Neuronal stem cell (in vitro differentiated cells): ENCODE measurements around the gene MEX3A.
A peak's percentile ranks its signal among the peaks of the same experiment; 100 is the strongest.

ENCODE experiments used
- DNase-seq: peaks from one replicate; pipeline ENCODE4 v3.0.0-alpha.2; 2013; ENCODE audit warnings: low spot score
- H2AFZ ChIP-seq: one replicate; pipeline ENCODE4 v1.6.1; 2013; ENCODE audit warnings: mild to moderate bottlenecking, low read length, inconsistent platforms
- H2AK5ac ChIP-seq: 2 replicates; pipeline ENCODE4 v1.6.1; 2013; ENCODE audit warnings: low read depth, mild to moderate bottlenecking, inconsistent platforms, low read length, moderate library complexity, mixed read lengths
- H2BK120ac ChIP-seq: 2 replicates; pipeline ENCODE4 v1.6.1; 2013; ENCODE audit warnings: low read depth, mild to moderate bottlenecking, inconsistent platforms, low read length, moderate library complexity, mixed read lengths
- H2BK12ac ChIP-seq: one replicate; pipeline ENCODE4 v1.6.1; 2013; ENCODE audit warnings: low read length, inconsistent platforms
- H2BK15ac ChIP-seq: 2 replicates; pipeline ENCODE4 v1.6.1; 2013; ENCODE audit warnings: mild to moderate bottlenecking, low read length, inconsistent platforms, mixed read lengths
- H2BK5ac ChIP-seq: one replicate; pipeline ENCODE4 v1.6.1; 2013; ENCODE audit warnings: inconsistent platforms, mild to moderate bottlenecking, low read length, moderate library complexity
- H3K14ac ChIP-seq: one replicate; pipeline ENCODE4 v1.6.1; 2013; ENCODE audit warnings: low read length, inconsistent platforms
- H3K18ac ChIP-seq: 2 replicates; pipeline ENCODE4 v1.6.1; 2013; ENCODE audit warnings: low read length, inconsistent platforms
- H3K23ac ChIP-seq: 2 replicates; pipeline ENCODE4 v1.6.1; 2013; ENCODE audit warnings: low read depth, mild to moderate bottlenecking, mixed read lengths, low read length, inconsistent platforms; ENCODE audit not compliant: poor library complexity
- H3K27ac ChIP-seq: replicated peaks from 3 replicates; pipeline ENCODE4 v1.5.1; 2013; ENCODE audit warnings: low read length, inconsistent platforms
- H3K27me3 ChIP-seq, 3 experiments: 2 replicates each; pipeline ENCODE4 v1.6.1; 2013; ENCODE audit warnings: low read length in 3 of 3, mild to moderate bottlenecking in 2 of 3, inconsistent platforms in 1 of 3, low read depth in 1 of 3, mixed read lengths in 1 of 3, moderate library complexity in 1 of 3; ENCODE audit not compliant: control insufficient read depth in 3 of 3, insufficient read depth in 3 of 3
- H3K36me3 ChIP-seq, 2 donors: replicated peaks in 1 of 2; 2 replicates each; pipeline ENCODE4 v1.6.1; 2013; ENCODE audit warnings: low read length in 2 of 2; ENCODE audit not compliant: control insufficient read depth in 2 of 2, insufficient read depth in 2 of 2
- H3K4ac ChIP-seq: 2 replicates; pipeline ENCODE4 v1.6.1; 2013; ENCODE audit warnings: inconsistent platforms, mild to moderate bottlenecking, low read length, moderate library complexity
- H3K4me1 ChIP-seq, 2 donors: 1 replicate in 1 of 2; 2 replicates in 1 of 2; pipeline ENCODE4 v1.6.1; 2013; ENCODE audit warnings: low read length in 2 of 2, low read depth in 1 of 2; ENCODE audit not compliant: control insufficient read depth in 2 of 2, insufficient read depth in 1 of 2
- H3K4me2 ChIP-seq: one replicate; pipeline ENCODE4 v1.6.1; 2013; ENCODE audit warnings: mild to moderate bottlenecking, low read length, inconsistent platforms; ENCODE audit not compliant: insufficient read depth, poor library complexity, severe bottlenecking
- H3K4me3 ChIP-seq, 2 donors: 2 replicates each; pipeline ENCODE4 v1.5.1; 2013; ENCODE audit warnings: low read length in 2 of 2, mild to moderate bottlenecking in 2 of 2, inconsistent platforms in 1 of 2, moderate library complexity in 1 of 2
- H3K79me1 ChIP-seq: one replicate; pipeline ENCODE4 v1.6.1; 2013; ENCODE audit warnings: low read depth, mild to moderate bottlenecking, inconsistent platforms, low read length, moderate library complexity
- H3K9ac ChIP-seq: one replicate; pipeline ENCODE4 v1.6.1; 2013; ENCODE audit warnings: mild to moderate bottlenecking, low read depth, low read length, inconsistent platforms; ENCODE audit not compliant: poor library complexity
- H3K9me3 ChIP-seq, 2 donors: replicated peaks in 1 of 2; 2 replicates each; pipeline versions ENCODE3 to v1.6.1; 2013; ENCODE audit warnings: low read length in 2 of 2, mild to moderate bottlenecking in 2 of 2, inconsistent platforms in 1 of 2, low read depth in 1 of 2, mixed read lengths in 1 of 2, moderate library complexity in 1 of 2; ENCODE audit not compliant: control insufficient read depth in 2 of 2, insufficient read depth in 1 of 2
- H4K8ac ChIP-seq: one replicate; pipeline ENCODE4 v1.6.1; 2013; ENCODE audit warnings: low read depth, mild to moderate bottlenecking, inconsistent platforms, low read length, moderate library complexity
- H4K91ac ChIP-seq: one replicate; pipeline ENCODE4 v1.6.1; 2013; ENCODE audit warnings: low read length, low read depth, mild to moderate bottlenecking, inconsistent platforms; ENCODE audit not compliant: poor library complexity
- WGBS, 2 donors: extraction: QIAGEN DNeasy Blood & Tissue Kit; methylation state at CpG; one replicate each; pipeline ENCODE4 v1.1.7; 2013; ENCODE audit warnings: missing lambda C conversion rate in 2 of 2, mixed read lengths in 1 of 2; ENCODE audit not compliant: insufficient read length in 2 of 2, insufficient replicate concordance in 1 of 2; ENCODE audit errors: extremely low coverage in 2 of 2; 5-methylcytosine and 5-hydroxymethylcytosine counted together

Gene MEX3A

GRCh38 chr1:156112276-156113137 is 30.2 kb upstream of the MEX3A start:
- H3K23ac ChIP-seq: no peak overlapping the region
- H3K4ac ChIP-seq: no peak overlapping the region
- H3K9ac ChIP-seq: peak overlapping the region; percentile 6
- H2BK5ac ChIP-seq: no peak overlapping the region
- peaks cover 2% of the 10 kb centered on the region for H3K79me1 ChIP-seq
- no peaks in the 10 kb centered on the region for H3K9me3 ChIP-seq
- no peak overlapping the region for H2BK15ac ChIP-seq
- no peak overlapping the region for H2AK5ac ChIP-seq
- no peak overlapping the region for H4K8ac ChIP-seq
- H2BK120ac ChIP-seq: no peak overlapping the region
- no peak overlapping the region for H3K18ac ChIP-seq
- H3K4me3 ChIP-seq: no peak overlapping the region
- no peak overlapping the region for H2BK12ac ChIP-seq
- peaks cover 19 to 21% of the 10 kb centered on the region in 2 donors for H3K4me1 ChIP-seq
- DNase-seq: no peak
- no peak overlapping the region for H4K91ac ChIP-seq
- WGBS, 2 donors: no CpG with 5 or more reads among the region's 10 CpGs
- H3K36me3 ChIP-seq: peaks cover 3 to 65% of the 10 kb centered on the region in 2 donors
- H2AFZ ChIP-seq: no peak overlapping the region
- peaks cover 0 to 2% (median 0%) of the 10 kb centered on the region in 3 experiments for H3K27me3 ChIP-seq
- no peak overlapping the region for H3K14ac ChIP-seq
- H3K4me2 ChIP-seq: no peak overlapping the region
- peak overlapping the region; percentile 16 for H3K27ac ChIP-seq

DNA sequence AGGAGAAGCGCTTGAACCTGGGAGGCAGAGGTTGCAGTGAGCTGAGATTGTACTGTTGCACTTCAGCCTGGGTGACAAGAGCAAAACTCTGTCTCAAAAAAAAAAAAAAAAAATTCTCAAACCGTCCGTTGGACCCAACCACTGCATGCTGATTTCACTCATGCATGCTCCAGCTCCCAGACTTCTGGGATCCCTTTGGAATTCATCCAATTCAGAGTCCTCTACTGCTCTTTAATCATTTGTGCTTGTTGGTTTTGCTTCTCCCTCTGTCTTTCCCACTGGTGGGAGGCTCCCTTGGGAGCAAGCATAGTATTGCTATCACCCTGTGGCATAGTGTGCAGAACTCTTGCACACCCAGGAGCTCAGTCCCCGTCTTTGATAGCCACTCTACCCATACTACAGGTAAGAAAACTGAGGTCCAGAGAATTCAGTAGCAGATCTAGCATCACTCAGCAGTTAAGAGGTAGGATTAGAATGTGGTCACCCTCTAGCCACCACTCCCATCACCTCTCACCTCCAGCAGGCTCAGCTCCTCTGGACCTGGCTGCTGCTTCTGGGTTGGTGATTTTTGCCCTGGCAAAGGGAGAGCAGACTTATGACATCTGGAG is 29.2 kb upstream of the MEX3A start:
- Histone ChIP-seq H3K4me2 (no peak overlapping the region), H3K27ac (no peak overlapping the region), H3K14ac (no peak overlapping the region)

DNA sequence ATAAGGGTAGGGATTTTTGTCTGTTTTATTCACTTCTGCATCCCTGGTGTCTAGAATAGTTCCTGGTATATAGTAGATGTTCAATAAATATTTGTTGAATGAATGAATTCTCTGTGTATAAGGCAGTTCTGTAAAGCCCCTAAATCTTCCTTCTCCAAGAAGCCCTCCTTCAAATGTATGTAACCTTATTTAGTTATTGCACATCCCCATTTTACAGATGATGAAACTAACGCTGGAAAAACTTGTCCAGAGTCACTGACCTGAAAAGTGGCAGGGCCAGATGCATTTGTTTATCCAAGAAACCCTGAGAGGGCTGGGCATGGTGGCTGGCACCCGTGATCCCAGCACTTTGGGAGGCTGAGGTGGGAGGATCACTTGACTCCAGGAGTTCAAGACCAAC is 28.0 kb upstream of the MEX3A start:
- Histone ChIP-seq H4K91ac (no peak overlapping the region), H3K9ac (no peak overlapping the region), H3K9me3 (no peaks in the 10 kb centered on the region), H2BK12ac (no peak overlapping the region), H4K8ac (no peak overlapping the region), H3K27ac (no peak overlapping the region), H3K79me1 (peaks cover 2% of the 10 kb centered on the region), H3K23ac (no peak overlapping the region), H2AFZ (no peak overlapping the region), H3K4me1 (peaks cover 28 to 33% of the 10 kb centered on the region in 2 donors), H3K36me3 (peaks cover 3 to 54% of the 10 kb centered on the region in 2 donors), H3K14ac (no peak overlapping the region), H3K4me3 (no peak overlapping the region), H3K27me3 (peaks cover 0 to 2% (median 0%) of the 10 kb centered on the region in 3 experiments), H2BK120ac (no peak overlapping the region), H3K18ac (no peak overlapping the region), H2AK5ac (no peak overlapping the region), H3K4me2 (no peak overlapping the region), H2BK5ac (no peak overlapping the region), H3K4ac (no peak overlapping the region), H2BK15ac (no peak overlapping the region)
- no CpG with 5 or more reads among the region's 2 CpGs for WGBS, 2 donors
- DNase-seq: no peak

More for the DNA sequence above, 29.2 kb upstream of the MEX3A start:
- DNase-seq: no peak
- Histone ChIP-seq H2BK5ac (no peak overlapping the region), H3K4ac (no peak overlapping the region), H3K4me1 (peaks cover 25 to 29% of the 10 kb centered on the region in 2 donors), H2BK15ac (no peak overlapping the region), H3K23ac (no peak overlapping the region), H2BK12ac (no peak overlapping the region), H4K8ac (no peak overlapping the region), H3K9ac (no peak overlapping the region), H2AFZ (no peak overlapping the region), H3K27me3 (peaks cover 0 to 2% (median 0%) of the 10 kb centered on the region in 3 experiments), H3K4me3 (no peak overlapping the region), H3K18ac (no peak overlapping the region), H3K36me3 (peaks cover 3 to 65% of the 10 kb centered on the region in 2 donors), H2BK120ac (no peak overlapping the region), H3K9me3 (no peaks in the 10 kb centered on the region), H2AK5ac (no peak overlapping the region), H3K79me1 (peaks cover 2% of the 10 kb centered on the region), H4K91ac (no peak overlapping the region)
- WGBS, 2 donors: no CpG with 5 or more reads among the region's 4 CpGs

DNA sequence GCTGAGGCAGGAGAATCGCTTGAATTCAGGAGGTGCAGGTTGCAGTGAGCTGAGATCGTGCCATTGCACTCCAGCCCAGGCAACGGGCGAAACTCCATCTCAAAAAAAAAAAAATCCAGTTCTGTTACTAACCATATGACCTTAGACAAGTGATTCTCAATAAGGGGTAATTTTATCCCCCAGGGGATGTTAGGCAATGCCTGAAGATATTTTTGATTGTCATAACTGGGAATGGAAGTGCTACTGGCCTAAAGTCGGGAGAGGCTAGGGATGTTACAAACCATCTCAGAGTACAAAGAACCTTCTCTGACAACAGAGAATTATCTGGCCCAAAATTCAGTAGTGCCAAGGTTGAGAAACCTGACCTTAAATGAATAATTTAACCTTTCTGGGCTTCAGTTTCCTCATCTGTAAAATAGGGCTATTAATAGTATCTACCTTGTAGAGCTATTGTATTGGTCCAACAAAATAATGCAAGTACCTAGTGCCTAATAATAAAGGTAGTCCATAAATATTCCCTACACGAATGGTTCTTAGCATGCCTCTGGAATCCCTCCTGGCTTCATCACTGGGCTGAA is 26.5 kb upstream of the MEX3A start:
- no peak overlapping the region for H3K23ac ChIP-seq
- H2BK12ac ChIP-seq: no peak overlapping the region
- H2BK120ac ChIP-seq: no peak overlapping the region
- no CpG with 5 or more reads among the region's 6 CpGs for WGBS, 2 donors
- no peak overlapping the region for H2BK5ac ChIP-seq
- no peak overlapping the region for H3K9ac ChIP-seq
- H2AFZ ChIP-seq: no peak overlapping the region
- H2AK5ac ChIP-seq: no peak overlapping the region
- no peaks in the 10 kb centered on the region for H3K9me3 ChIP-seq
- H3K4me1 ChIP-seq: peaks cover 31 to 37% of the 10 kb centered on the region in 2 donors
- no peak for DNase-seq
- no peak overlapping the region for H2BK15ac ChIP-seq
- no peak overlapping the region for H4K8ac ChIP-seq
- no peak overlapping the region for H3K18ac ChIP-seq
- H3K4me3 ChIP-seq: no peak overlapping the region
- no peak overlapping the region for H3K4ac ChIP-seq
- no peak overlapping the region for H4K91ac ChIP-seq
- peaks cover 0 to 2% (median 0%) of the 10 kb centered on the region in 3 experiments for H3K27me3 ChIP-seq
- no peak overlapping the region for H3K4me2 ChIP-seq
- H3K14ac ChIP-seq: no peak overlapping the region
- no peak overlapping the region for H3K27ac ChIP-seq
- no peaks in the 10 kb centered on the region for H3K79me1 ChIP-seq
- H3K36me3 ChIP-seq: peaks cover 3 to 48% of the 10 kb centered on the region in 2 donors
